Mesothelial cell of epicardium (in vitro differentiated cells): Measurements from ENCODE around the gene NPAS2. TPM values are rescaled to one million over a fixed set of nuclear protein-coding genes. Genes with fewer than 3 reads are reported as not detected.

Experiments
- DNase-seq, 2 experiments: peaks; one replicate each; pipeline ENCODE4 v3.0.0; 2021; ENCODE audit warnings: low spot score in 2 of 2; ENCODE audit not compliant: unreplicated experiment in 2 of 2
- H3K27ac Mint-ChIP-seq: 2 replicates; pipeline ENCODE4 v1.8.0; 2021; ENCODE audit warnings: mixed read lengths
- H3K27me3 Mint-ChIP-seq: 2 replicates; pipeline ENCODE4 v1.8.0; 2021; ENCODE audit warnings: low read depth, mixed read lengths
- H3K36me3 Mint-ChIP-seq: 2 replicates; pipeline ENCODE4 v1.8.0; 2021; ENCODE audit warnings: mixed read lengths
- H3K4me1 Mint-ChIP-seq: 2 replicates; pipeline ENCODE4 v1.8.0; 2021; ENCODE audit warnings: mixed read lengths
- H3K4me3 Mint-ChIP-seq: 2 replicates; pipeline ENCODE4 v1.8.0; 2021; ENCODE audit warnings: mild to moderate bottlenecking, moderate library complexity, mixed read lengths
- H3K9me3 Mint-ChIP-seq: 2 replicates; pipeline ENCODE4 v1.8.0; 2021; ENCODE audit warnings: mixed read lengths
- total RNA-seq: library from RNA; stranded (reverse); gene quantifications from 3 replicates; pipeline ENCODE4 v1.2.1, GENCODE V29; 2021
- TF ChIP-seq, protein P1 (sequence below): fragments of 200-600 bp; sonication (generic); IDR thresholded peaks from one replicate; pipeline ENCODE4 v1.5.0; 2021; ENCODE audit warnings: antibody characterized with exemption; ENCODE audit not compliant: unreplicated experiment

NPAS2 gene
- total RNA-seq, 1 donor from 2014 or later: 5.4 TPM

DNA sequence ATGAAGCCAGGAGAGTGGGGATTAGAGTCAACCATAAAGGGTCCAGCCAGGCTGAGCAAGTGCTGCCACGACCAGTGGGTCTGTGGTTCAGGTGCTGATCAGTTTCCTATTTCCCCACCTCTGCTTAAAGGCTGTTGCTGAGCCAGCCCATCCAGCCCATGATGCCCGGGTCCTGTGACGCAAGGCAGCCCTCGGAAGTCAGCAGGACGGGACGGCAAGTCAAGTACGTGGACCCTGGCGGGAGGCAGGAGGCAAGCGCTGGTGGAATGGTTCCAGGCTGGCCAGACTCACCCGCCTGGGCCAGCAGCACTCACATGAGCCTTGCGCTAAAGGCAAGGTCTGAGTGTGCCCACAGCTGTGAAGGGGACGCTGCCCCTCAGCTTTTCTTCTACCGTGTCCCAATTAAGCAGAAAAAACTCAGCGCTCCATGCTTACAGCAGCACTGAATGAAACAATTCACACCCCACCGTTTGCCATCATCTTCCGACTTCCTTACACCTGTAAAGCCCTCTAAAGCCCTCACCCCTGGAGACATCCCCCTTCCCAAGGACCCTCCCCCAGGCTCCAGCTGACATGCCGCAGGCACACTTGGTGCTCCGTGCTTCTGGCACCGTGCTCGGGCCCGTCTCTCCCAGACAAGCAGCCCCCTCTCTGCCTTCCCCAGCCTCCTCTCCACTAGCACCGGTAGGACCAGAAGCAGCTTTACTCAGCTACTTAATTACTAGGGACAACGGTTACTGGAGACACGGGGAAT, 170.9 kb downstream of the NPAS2 start:
- Mint-ChIP-seq H3K36me3 (no peaks in the 10 kb centered on the region), H3K27me3 (no peaks in the 10 kb centered on the region), H3K4me1 (no peaks in the 10 kb centered on the region), H3K9me3 (no peaks in the 10 kb centered on the region), H3K27ac (no peak overlapping the region), H3K4me3 (no peak overlapping the region)
- no peak for DNase-seq
- TF ChIP-seq, protein P1, sequence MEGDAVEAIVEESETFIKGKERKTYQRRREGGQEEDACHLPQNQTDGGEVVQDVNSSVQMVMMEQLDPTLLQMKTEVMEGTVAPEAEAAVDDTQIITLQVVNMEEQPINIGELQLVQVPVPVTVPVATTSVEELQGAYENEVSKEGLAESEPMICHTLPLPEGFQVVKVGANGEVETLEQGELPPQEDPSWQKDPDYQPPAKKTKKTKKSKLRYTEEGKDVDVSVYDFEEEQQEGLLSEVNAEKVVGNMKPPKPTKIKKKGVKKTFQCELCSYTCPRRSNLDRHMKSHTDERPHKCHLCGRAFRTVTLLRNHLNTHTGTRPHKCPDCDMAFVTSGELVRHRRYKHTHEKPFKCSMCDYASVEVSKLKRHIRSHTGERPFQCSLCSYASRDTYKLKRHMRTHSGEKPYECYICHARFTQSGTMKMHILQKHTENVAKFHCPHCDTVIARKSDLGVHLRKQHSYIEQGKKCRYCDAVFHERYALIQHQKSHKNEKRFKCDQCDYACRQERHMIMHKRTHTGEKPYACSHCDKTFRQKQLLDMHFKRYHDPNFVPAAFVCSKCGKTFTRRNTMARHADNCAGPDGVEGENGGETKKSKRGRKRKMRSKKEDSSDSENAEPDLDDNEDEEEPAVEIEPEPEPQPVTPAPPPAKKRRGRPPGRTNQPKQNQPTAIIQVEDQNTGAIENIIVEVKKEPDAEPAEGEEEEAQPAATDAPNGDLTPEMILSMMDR: no peak

DNA sequence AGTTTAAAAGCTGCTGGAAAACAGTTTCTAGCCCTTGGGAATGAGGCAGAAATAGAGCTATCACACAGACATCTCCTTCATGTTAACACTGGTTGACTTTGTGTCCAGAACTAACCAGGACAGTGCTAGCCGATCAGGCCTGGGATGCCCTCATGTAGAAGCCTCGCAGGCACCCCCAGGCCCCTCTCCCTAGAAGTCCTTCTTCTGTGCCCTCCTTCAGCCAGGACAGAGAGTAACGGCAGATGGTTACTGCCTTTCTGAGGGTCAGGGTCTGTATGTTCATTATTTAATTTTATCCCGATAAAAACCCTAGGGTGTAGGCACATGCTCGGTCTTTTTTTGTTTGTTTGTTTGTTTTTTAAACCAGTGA, 171.4 kb downstream of the NPAS2 start:
- Mint-ChIP-seq H3K9me3 (no peaks in the 10 kb centered on the region), H3K27ac (no peak overlapping the region), H3K4me1 (no peaks in the 10 kb centered on the region), H3K4me3 (no peak overlapping the region), H3K27me3 (no peaks in the 10 kb centered on the region), H3K36me3 (no peaks in the 10 kb centered on the region)
- DNase-seq: no peak
- TF ChIP-seq, protein P1: no peak

DNA sequence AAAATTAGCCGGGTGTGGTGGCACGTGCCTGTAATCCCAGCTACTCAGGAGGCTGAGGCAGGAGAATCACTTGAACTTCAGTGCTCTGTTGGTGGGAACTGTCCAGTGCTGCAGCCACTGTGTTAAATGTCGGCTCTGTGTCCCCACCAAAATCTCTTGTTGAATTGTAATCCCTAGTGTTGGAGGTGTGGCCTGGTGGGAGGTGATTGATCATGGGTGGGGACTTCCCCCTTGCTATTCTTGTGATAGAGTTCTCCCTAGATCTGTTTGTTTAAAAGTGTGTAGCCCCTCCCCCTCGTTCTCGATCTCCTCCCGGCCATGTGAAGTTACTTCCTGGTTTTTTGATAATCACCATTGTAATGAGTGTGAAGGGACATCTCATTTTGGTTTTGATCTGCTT, 172.3 kb downstream of the NPAS2 start:
- Mint-ChIP-seq H3K9me3 (no peaks in the 10 kb centered on the region), H3K27ac (no peak overlapping the region), H3K4me3 (no peak overlapping the region), H3K4me1 (no peaks in the 10 kb centered on the region), H3K36me3 (no peaks in the 10 kb centered on the region), H3K27me3 (no peaks in the 10 kb centered on the region)
- TF ChIP-seq, protein P1: no peak
- DNase-seq: no peak

DNA sequence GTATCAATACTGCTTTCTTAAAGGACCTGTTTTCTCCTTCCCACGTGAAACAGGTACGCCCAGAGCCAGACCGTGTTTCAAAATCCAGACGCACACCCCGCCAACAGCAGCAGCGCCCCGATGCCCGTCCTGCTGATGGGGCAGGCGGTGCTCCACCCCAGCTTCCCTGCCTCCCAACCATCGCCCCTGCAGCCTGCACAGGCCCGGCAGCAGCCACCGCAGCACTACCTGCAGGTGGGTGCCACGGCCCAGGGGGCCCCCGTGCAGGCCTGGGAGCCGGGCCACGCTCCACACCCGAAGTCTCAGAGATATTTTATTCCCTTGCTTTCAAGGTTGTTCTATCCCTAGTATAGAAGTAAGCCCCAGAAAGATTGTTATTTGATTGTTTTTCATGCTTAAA, 173.4 kb downstream of the NPAS2 start:
- TF ChIP-seq, protein P1: no peak
- Mint-ChIP-seq H3K4me1 (no peaks in the 10 kb centered on the region), H3K36me3 (no peaks in the 10 kb centered on the region), H3K4me3 (no peak overlapping the region), H3K27ac (no peak overlapping the region), H3K9me3 (no peaks in the 10 kb centered on the region), H3K27me3 (no peaks in the 10 kb centered on the region)
- no peak for DNase-seq

DNA sequence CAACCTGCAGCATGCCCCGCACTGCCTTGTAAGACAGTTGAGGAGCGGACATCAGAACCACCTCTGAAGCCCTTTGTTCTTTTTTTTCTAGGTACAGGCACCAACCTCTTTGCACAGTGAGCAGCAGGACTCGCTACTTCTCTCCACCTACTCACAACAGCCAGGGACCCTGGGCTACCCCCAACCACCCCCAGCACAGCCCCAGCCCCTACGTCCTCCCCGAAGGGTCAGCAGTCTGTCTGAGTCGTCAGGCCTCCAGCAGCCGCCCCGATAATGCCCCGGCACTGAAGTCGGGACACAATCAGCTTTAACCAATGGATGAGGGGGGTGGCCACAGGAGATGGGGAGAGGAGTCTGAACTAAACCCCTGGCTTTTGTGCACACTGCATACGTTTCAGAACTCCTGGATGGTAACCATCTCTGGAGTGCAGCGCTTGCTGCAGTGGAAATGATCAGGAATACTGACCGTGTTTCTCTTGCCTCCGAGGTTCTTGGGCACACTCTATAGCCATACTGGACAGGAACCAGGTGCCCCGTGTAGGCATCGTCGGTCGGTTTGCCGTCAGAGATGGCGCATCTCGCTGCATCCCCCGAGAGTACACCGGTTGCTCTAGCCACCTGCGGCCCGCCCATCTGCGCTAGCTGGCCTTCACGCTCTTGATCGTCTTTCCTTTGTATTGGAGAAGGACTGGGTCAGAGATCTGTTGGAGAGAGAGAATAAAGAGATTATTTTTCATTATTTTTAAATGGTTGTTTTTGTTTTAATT, 175.6 kb downstream of the NPAS2 start:
- no peaks in the 10 kb centered on the region for H3K9me3 Mint-ChIP-seq
- peaks cover 2% of the 10 kb centered on the region for H3K27me3 Mint-ChIP-seq
- no peak for DNase-seq
- no peaks in the 10 kb centered on the region for H3K36me3 Mint-ChIP-seq
- H3K4me3 Mint-ChIP-seq: no peak overlapping the region
- no peaks in the 10 kb centered on the region for H3K4me1 Mint-ChIP-seq
- H3K27ac Mint-ChIP-seq: no peak overlapping the region
- TF ChIP-seq, protein P1: no peak
